Endothelial cell of umbilical vein (primary cell): ENCODE measurements around the gene PUS3. TPM values are rescaled to one million over a fixed set of nuclear protein-coding genes. Genes with fewer than 3 reads are reported as not detected.

Experiments used
- BruUV-seq: library from RNA; stranded (reverse); fragments of 400-500 nt; replicated peaks from 2 replicates; lab custom pipeline; 2021; lab: Mats Ljungman, UMichigan
- CTCF ChIA-PET: fragments of 300-600, 350-600 bp; sonication (Branson Sonifier 250); formaldehyde crosslinking; loops from one replicate; lab custom pipeline; 2021; ENCODE audit warnings: antibody characterized with exemption, inconsistent platforms; lab: Charles Lee
- POLR2A ChIA-PET: fragments of 300-600, 350-600 bp; sonication (Branson Sonifier 250); formaldehyde crosslinking; loops from one replicate; lab custom pipeline; 2021; ENCODE audit warnings: antibody characterized with exemption, inconsistent platforms; lab: Charles Lee
- DNase-seq: peaks from one replicate; pipeline ENCODE4 v3.0.0-alpha.2; 2011; ENCODE audit warnings: low read depth, low spot score
- FAIRE-seq: peaks from 2 replicates; lab custom pipeline; 2011; peaks lifted over from hg19 to GRCh38; lab: Jason Lieb, UNC
- H2AFZ ChIP-seq: 2 replicates; pipeline ENCODE4 v1.6.0; 2012; ENCODE audit warnings: low read depth, low read length, control low read depth, inconsistent platforms
- H3K27ac ChIP-seq: 2 replicates; pipeline ENCODE4 v1.5.1; 2011; ENCODE audit warnings: low read depth, mild to moderate bottlenecking, control low read depth, low read length, moderate library complexity; ENCODE audit not compliant: insufficient read depth
- H3K27me3 ChIP-seq, 2 experiments: 2 replicates each; pipeline versions ENCODE4 v1.6.0 to v1.6.1; 2011; ENCODE audit warnings: low read length in 2 of 2, mixed read lengths in 1 of 2; ENCODE audit not compliant: control insufficient read depth in 2 of 2, insufficient read depth in 2 of 2
- H3K36me3 ChIP-seq, 2 experiments: 2 replicates in 1 of 2; 3 replicates in 1 of 2; pipeline ENCODE4 v1.5.1; 2011; ENCODE audit warnings: low read length in 2 of 2, mild to moderate bottlenecking in 1 of 2, moderate library complexity in 1 of 2; ENCODE audit not compliant: control insufficient read depth in 2 of 2, insufficient read depth in 2 of 2; ENCODE audit errors: extremely low read depth in 1 of 2
- H3K4me1 ChIP-seq: 3 replicates; pipeline ENCODE4 v1.5.1; 2011; ENCODE audit warnings: mild to moderate bottlenecking, low read length; ENCODE audit not compliant: control insufficient read depth, insufficient read depth; ENCODE audit errors: extremely low read depth
- H3K4me2 ChIP-seq: 2 replicates; pipeline ENCODE4 v1.6.1; 2011; ENCODE audit warnings: low read length, control low read depth, mixed read lengths; ENCODE audit not compliant: insufficient read depth
- H3K4me3 ChIP-seq, 3 experiments: fragments of 200-600 bp in 1 of 3; sonication (generic), shearing (Covaris generic) in 1 of 3; replicated peaks in 1 of 3; 2 replicates each; pipeline ENCODE4 v1.5.1; 2011 to 2016; ENCODE audit warnings: control low read depth in 3 of 3, low read length in 3 of 3, mild to moderate bottlenecking in 2 of 3, inconsistent platforms in 1 of 3, low read depth in 1 of 3, moderate library complexity in 1 of 3; ENCODE audit not compliant: insufficient read depth in 1 of 3
- H3K79me2 ChIP-seq: 2 replicates; pipeline ENCODE4 v1.6.0; 2012; ENCODE audit warnings: low read length, inconsistent platforms; ENCODE audit not compliant: control insufficient read depth, insufficient read depth
- H3K9ac ChIP-seq: replicated peaks from 2 replicates; pipeline ENCODE3; 2011; ENCODE audit warnings: low read length, control low read depth; ENCODE audit not compliant: insufficient read depth; ENCODE audit errors: extremely low read depth
- H3K9me1 ChIP-seq: replicated peaks from 3 replicates; pipeline ENCODE4 v1.6.0; 2011; ENCODE audit warnings: mild to moderate bottlenecking, low read length; ENCODE audit not compliant: control insufficient read depth, insufficient read depth; ENCODE audit errors: extremely low read depth
- H3K9me3 ChIP-seq: replicated peaks from 2 replicates; pipeline ENCODE4 v1.5.1; 2012; ENCODE audit warnings: low read length, inconsistent platforms; ENCODE audit not compliant: control insufficient read depth, insufficient read depth
- H4K20me1 ChIP-seq: replicated peaks from 2 replicates; pipeline ENCODE3; 2011; ENCODE audit warnings: mild to moderate bottlenecking, low read length; ENCODE audit not compliant: control insufficient read depth, insufficient read depth; ENCODE audit errors: extremely low read depth
- EZH2 ChIP-seq: IDR thresholded peaks from 2 replicates; pipeline ENCODE4 v1.6.1; 2012; ENCODE audit warnings: borderline replicate concordance, low read depth, mild to moderate bottlenecking, moderate library complexity, low read length, inconsistent platforms; ENCODE audit not compliant: severe bottlenecking
- FOS ChIP-seq: IDR thresholded peaks from 2 replicates; pipeline ENCODE4 v1.6.1; 2011; ENCODE audit warnings: mild to moderate bottlenecking, low read length, moderate library complexity, borderline replicate concordance; ENCODE audit not compliant: insufficient read depth
- GATA2 ChIP-seq: IDR thresholded peaks from 2 replicates; pipeline ENCODE4 v1.7.0; 2011; ENCODE audit warnings: low read depth, mild to moderate bottlenecking, moderate library complexity, mixed read lengths, low read length; ENCODE audit not compliant: insufficient read length, insufficient read depth
- JUN ChIP-seq: IDR thresholded peaks from 2 replicates; pipeline ENCODE4 v1.6.1; 2011; ENCODE audit warnings: borderline replicate concordance, low read depth; ENCODE audit not compliant: insufficient read length, insufficient read depth
- MYC ChIP-seq: IDR thresholded peaks from one replicate; pipeline ENCODE4 v1.6.1; 2011; ENCODE audit warnings: mild to moderate bottlenecking, low read depth, low read length
- POLR2A ChIP-seq: IDR thresholded peaks from 2 replicates; pipeline ENCODE4 v1.6.1; 2012; ENCODE audit warnings: low read depth, mild to moderate bottlenecking, control low read depth, low read length
- POLR2AphosphoS5 ChIP-seq: IDR thresholded peaks from 2 replicates; pipeline ENCODE4 v1.6.1; 2012; ENCODE audit warnings: low read depth, mild to moderate bottlenecking, control low read depth, low read length, moderate library complexity; ENCODE audit not compliant: insufficient read depth
- dilution Hi-C: fragments of 300-500 bp; cut with MboI; formaldehyde crosslinking; loops from one replicate; pipeline ENCODE4 v1.15.0; 2019; ENCODE audit warnings: low sequenced_read_pairs; ENCODE audit not compliant: extremely low pct_ligation_motif_present
- intact Hi-C: fragments of 100-400 bp; cut with micrococcal nuclease; formaldehyde crosslinking; loops from one replicate; pipeline ENCODE4 v1.10.0; 2022
- polyA plus RNA-seq, 4 experiments: library from polyadenylated mRNA; depleted of rRNA in 3 of 4; stranded (reverse) in 3 of 4; unstranded in 1 of 4; fragments of >200 nt; gene quantifications; 2 replicates each; pipeline versions ENCODE4 v1.2.1 to v1.2.3, GENCODE V29; 2011 to 2012; ENCODE audit warnings: missing spikeins in 1 of 4
- total RNA-seq: library from RNA; stranded (reverse); gene quantifications from 2 replicates; pipeline ENCODE4 v1.2.3, GENCODE V29; 2021
- TF ChIP-seq, protein P1 (sequence below), 2 donors: IDR thresholded peaks; 1 replicate in 1 of 2; 2 replicates in 1 of 2; pipeline ENCODE4 v1.5.1; 2011; ENCODE audit warnings: low read length in 2 of 2, mild to moderate bottlenecking in 2 of 2, moderate library complexity in 2 of 2, control low read depth in 1 of 2, inconsistent platforms in 1 of 2, low read depth in 1 of 2; ENCODE audit not compliant: insufficient read depth in 1 of 2; ENCODE audit errors: extremely low read depth in 1 of 2
- TF ChIP-seq, protein P2 (sequence below): IDR thresholded peaks from 2 replicates; pipeline ENCODE4 v1.6.1; 2011; ENCODE audit not compliant: insufficient read depth, insufficient read length

PUS3 gene
- total and polyA plus RNA-seq, 2 donors (not counting 3 experiments of a cell fraction or from before 2014, with no cell fraction given): 5.1 to 10.3 TPM

DNA sequence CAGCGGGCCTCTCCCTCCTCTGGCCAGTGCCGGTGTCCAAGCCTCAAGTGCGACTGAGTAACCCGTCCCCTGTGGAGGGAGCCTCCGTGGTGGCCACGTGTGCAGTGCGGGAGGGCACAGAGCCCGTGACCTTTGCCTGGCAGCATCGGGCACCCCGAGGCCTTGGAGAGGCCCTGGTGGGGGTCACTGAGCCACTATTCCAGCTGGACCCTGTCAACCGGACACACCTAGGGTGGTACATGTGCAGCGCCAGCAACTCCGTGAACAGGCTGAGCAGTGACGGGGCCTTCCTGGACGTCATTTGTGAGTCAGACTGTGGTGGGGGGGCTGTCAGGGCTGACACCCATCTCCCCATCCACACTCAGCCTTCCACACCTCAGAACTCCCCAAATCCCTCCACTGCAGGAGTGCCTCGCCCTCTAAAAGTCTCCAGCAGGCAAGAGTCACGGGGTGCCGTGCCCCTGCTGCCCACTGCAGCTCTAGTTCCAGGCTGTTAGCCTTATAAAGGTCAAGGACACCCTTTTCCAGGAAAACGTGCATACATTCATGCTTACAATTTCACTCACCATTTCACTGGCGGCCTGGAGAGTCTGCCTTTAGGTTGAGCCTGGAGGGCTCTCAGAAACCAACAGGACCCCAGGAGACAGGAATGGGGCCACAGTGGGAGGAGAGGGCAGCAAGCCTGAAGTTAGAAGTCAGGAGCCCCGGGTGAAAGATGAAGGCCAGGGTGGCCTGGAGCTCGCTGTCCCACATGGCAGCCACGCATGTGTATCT is 45.5 kb upstream of the PUS3 start:
- no TSS peak for BruUV-seq
- no peaks in the 10 kb centered on the region for H3K36me3 ChIP-seq
- no peaks in the 10 kb centered on the region for H4K20me1 ChIP-seq
- intact Hi-C loops: no loop called here
- H3K4me3 ChIP-seq: no peak overlapping the region
- TF ChIP-seq FOS: no peak
- no peak for TF ChIP-seq GATA2
- dilution Hi-C loops: no loop called here
- H3K27ac ChIP-seq: no peak overlapping the region
- no peak for DNase-seq
- FAIRE-seq: no peak
- H3K9me3 ChIP-seq: no peaks in the 10 kb centered on the region
- no peaks in the 10 kb centered on the region for H3K4me1 ChIP-seq
- ChIA-PET POLR2A (no interaction called here), CTCF (interaction anchor here (0.6 kb wide), 1 partner anchor 562 kb away, joined by 3 read pairs; no protein-coding TSS in a partner anchor)
- no peaks in the 10 kb centered on the region for H3K79me2 ChIP-seq
- no peaks in the 10 kb centered on the region for H3K27me3 ChIP-seq
- no peak overlapping the region for H3K4me2 ChIP-seq
- H3K9ac ChIP-seq: no peak overlapping the region
- H3K9me1 ChIP-seq: no peaks in the 10 kb centered on the region
- H2AFZ ChIP-seq: no peak overlapping the region

DNA sequence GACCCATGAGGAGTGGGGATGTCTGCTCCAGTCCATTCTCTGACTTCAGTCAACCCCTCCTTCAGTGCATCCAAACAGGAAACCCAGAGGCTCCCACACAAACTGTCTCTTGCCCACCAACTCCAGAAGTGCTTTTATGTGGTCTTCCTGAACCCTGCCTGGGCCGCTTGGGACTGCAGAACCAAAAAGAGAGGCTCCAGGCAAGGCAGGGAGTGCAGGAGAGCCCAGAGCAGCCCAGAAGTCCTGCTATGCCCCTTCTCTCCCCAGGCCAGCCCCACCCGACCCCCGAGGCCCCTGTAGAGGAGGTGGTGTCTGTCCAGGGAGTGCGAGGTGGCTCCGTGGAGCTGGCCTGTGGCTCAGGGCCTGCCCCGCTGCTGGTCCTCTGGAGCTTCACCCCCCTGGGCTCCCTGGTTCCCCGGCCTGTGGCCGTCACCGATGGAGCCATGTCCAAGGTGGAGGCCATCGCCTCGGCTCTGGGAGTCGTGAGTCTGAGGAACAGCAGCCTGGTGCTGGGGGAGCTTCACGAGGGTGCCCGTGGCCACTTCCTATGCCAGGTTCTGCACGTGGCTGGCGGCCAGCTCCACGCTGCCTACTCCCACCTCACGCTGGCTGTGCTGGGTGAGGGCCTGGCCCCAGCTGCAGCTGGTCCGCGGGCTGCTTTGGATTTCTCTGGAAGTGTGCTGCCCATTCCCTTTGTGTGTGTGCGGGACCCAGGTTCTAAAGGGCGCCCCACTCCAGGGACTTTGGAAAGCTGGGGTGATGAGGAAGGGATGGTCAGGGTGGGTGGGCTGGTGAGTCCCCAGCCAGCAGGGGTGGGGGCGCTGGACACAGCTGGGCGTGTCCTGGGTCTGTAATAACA is 44.6 kb upstream of the PUS3 start:
- H3K27me3 ChIP-seq: no peaks in the 10 kb centered on the region
- H2AFZ ChIP-seq: no peak overlapping the region
- no peaks in the 10 kb centered on the region for H3K4me1 ChIP-seq
- no peak overlapping the region for H3K9ac ChIP-seq
- no TSS peak for BruUV-seq
- no peaks in the 10 kb centered on the region for H4K20me1 ChIP-seq
- ChIA-PET POLR2A (no interaction called here), CTCF (interaction anchor here (0.6 kb wide), 1 partner anchor 562 kb away, joined by 3 read pairs; no protein-coding TSS in a partner anchor)
- no peak for TF ChIP-seq MYC
- TF ChIP-seq JUN: no peak
- TF ChIP-seq, protein P1, sequence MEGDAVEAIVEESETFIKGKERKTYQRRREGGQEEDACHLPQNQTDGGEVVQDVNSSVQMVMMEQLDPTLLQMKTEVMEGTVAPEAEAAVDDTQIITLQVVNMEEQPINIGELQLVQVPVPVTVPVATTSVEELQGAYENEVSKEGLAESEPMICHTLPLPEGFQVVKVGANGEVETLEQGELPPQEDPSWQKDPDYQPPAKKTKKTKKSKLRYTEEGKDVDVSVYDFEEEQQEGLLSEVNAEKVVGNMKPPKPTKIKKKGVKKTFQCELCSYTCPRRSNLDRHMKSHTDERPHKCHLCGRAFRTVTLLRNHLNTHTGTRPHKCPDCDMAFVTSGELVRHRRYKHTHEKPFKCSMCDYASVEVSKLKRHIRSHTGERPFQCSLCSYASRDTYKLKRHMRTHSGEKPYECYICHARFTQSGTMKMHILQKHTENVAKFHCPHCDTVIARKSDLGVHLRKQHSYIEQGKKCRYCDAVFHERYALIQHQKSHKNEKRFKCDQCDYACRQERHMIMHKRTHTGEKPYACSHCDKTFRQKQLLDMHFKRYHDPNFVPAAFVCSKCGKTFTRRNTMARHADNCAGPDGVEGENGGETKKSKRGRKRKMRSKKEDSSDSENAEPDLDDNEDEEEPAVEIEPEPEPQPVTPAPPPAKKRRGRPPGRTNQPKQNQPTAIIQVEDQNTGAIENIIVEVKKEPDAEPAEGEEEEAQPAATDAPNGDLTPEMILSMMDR (IDR thresholded peaks at IDR 0.05; ENCODE audit: extremely low read depth in 1 of 2, insufficient read depth in 1 of 2, low read depth in 1 of 2, low read length in 2 of 2): no peak
- TF ChIP-seq, protein P2, sequence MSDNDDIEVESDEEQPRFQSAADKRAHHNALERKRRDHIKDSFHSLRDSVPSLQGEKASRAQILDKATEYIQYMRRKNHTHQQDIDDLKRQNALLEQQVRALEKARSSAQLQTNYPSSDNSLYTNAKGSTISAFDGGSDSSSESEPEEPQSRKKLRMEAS: no peak
- TF ChIP-seq POLR2AphosphoS5: no peak
- no peak for TF ChIP-seq FOS
- no peak for TF ChIP-seq POLR2A
- TF ChIP-seq GATA2: no peak
- no peak for TF ChIP-seq EZH2
- dilution Hi-C loops: no loop called here
- H3K36me3 ChIP-seq: no peaks in the 10 kb centered on the region
- no peak overlapping the region for H3K4me3 ChIP-seq
- no peaks in the 10 kb centered on the region for H3K79me2 ChIP-seq
- H3K9me1 ChIP-seq: no peaks in the 10 kb centered on the region
- intact Hi-C loops: no loop called here
- no peaks in the 10 kb centered on the region for H3K9me3 ChIP-seq
- H3K4me2 ChIP-seq: no peak overlapping the region
- H3K27ac ChIP-seq: no peak overlapping the region
- DNase-seq: no peak
- FAIRE-seq: no peak
